HG02588 (cell line): ENCODE data around the gene PEX10.

ENCODE experiments used
- ATAC-seq: cut with Tn5 transposase; IDR thresholded peaks from one replicate; pipeline ENCODE4 v1.9.1; 2021; ENCODE audit warnings: mild to moderate bottlenecking, moderate library complexity; ENCODE audit not compliant: unreplicated experiment

Gene PEX10

DNA sequence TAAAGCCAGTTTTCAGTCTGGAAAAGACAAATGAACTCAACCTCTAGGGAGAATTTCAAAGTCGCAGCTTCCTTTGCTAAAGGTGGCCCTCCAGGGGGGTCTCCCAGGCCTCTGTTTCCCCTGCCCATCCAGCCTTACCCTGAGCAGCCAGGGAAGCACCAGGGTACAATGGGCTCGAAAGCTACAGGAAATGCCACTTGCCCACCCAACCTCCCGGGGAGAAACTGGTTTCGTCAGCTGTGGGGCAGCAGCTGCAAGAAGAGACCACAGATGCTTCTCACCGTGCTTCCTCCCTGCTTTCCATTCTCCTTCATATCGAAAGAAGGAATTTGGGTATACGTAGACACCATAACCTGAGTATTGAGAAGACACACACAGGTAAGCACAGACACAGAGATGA, 22.7 kb downstream of the PEX10 start:
- no peak for ATAC-seq

GRCh38 chr1:2388004-2388913, 24.1 kb downstream of the PEX10 start:
- ATAC-seq, result no peak

GRCh38 chr1:2386636-2387611, 25.4 kb downstream of the PEX10 start:
- ATAC-seq, result no peak

- no peak for ATAC-seq
Observed at GRCh38 chr1:2385606-2386280, 26.6 kb downstream of the PEX10 start.

GRCh38 chr1:2384941-2385481, 27.4 kb downstream of the PEX10 start:
- ATAC-seq, result no peak

DNA sequence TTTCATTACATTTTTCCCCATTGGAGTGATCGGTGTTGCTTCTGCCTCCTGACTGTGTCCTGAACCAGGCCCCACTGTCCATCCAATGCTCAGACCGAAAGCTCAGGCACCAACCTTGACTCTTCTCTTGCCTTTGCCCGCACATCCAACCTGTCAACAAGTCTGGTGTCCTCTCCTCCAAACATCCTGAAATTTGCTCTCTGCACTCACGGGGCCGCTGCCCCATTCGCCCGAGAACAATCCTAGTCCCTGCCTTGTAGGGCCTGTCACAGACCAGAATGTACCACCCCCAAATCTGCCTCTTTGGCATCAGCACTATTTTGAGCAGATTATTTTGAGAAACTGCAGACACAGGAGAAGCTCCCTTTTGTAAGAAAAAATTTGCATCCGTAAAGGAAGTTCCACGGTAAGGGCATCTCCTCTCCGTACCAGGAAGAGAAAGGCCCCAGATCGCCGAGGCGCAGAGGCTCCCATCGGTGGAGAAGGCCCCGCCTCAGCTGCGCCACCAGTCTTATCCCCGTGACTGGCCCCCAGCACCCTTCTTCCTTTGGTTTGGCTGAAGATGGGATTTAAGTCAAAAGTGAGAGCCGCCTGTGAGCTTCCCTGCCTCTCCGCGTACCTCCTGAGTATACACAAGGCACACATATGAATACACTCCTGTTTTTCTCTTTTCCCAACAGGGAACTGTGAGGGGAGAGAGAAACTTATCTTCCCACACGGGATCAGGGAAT, 28.1 kb downstream of the PEX10 start:
- no peak for ATAC-seq

- no peak for ATAC-seq
Observed at GRCh38 chr1:2383576-2383975, 28.8 kb downstream of the PEX10 start.

- no peak for ATAC-seq
Observed at GRCh38 chr1:2382621-2383361, 29.6 kb downstream of the PEX10 start.

- ATAC-seq, result no peak
Observed at GRCh38 chr1:2381741-2382620, 30.4 kb downstream of the PEX10 start.

GRCh38 chr1:2380816-2381591, 31.4 kb downstream of the PEX10 start:
- ATAC-seq, result no peak

- no peak for ATAC-seq
Observed at GRCh38 chr1:2379733-2380404, 32.5 kb downstream of the PEX10 start.

- ATAC-seq, result no peak
Observed at GRCh38 chr1:2378956-2379732, 33.2 kb downstream of the PEX10 start.

- no peak for ATAC-seq
Observed at GRCh38 chr1:2378441-2378851, 33.9 kb downstream of the PEX10 start.

- ATAC-seq, result no peak
Observed at GRCh38 chr1:2377751-2378440, 34.5 kb downstream of the PEX10 start.

DNA sequence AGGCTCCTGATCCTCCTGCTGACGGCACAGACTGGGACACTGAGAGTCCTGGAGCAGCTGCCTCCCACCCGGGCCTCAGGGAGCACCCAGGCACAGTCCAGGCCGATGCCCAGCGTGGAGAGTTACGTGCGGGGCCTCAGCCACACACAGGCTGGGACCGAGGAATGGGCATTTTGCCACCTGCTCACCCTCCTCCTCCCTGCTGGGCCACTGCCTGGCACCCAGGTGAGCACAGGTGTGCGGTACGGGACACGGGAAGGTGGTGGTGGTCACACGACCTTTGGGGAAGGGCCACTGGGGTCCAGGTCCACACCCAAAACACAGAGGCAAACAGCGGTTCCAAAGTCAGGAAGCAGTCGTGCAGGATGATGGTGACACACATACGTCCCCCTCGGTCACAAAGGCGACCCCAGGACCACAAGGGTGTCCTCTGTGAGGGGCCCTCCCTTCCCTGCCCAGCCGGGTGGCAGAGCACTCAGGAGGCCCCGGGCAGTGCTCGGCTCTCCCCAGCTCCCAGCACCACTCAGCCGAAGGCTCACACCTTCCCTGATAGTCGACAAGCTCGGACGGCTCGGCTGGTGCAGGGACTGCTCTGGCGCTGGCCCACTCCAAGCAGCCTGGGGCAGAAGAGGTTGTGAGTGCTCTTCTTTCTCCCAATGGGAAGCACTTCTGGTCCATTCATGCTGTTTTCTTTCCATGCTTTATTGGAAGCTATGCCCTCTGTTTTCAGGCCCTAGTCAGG, 35.3 kb downstream of the PEX10 start:
- ATAC-seq, result no peak
